SIG-M5 (cell line): ENCODE results near the gene NOTUM.
A peak's percentile ranks its signal among the peaks of the same experiment; 100 is the strongest.
"Not testable (repeated sequence)": the region's sequence is repeated elsewhere in the genome, so short reads cannot be mapped to it uniquely, and the experiment has no call there.

Experiments
- DNase-seq: peaks from one replicate; lab custom pipeline; 2025; lab: John Stamatoyannopoulos, UW

The NOTUM gene

GRCh38 chr17:81923302-81924260 is 37.4 kb downstream of the NOTUM start:
- peak; percentile 87 for DNase-seq

DNA sequence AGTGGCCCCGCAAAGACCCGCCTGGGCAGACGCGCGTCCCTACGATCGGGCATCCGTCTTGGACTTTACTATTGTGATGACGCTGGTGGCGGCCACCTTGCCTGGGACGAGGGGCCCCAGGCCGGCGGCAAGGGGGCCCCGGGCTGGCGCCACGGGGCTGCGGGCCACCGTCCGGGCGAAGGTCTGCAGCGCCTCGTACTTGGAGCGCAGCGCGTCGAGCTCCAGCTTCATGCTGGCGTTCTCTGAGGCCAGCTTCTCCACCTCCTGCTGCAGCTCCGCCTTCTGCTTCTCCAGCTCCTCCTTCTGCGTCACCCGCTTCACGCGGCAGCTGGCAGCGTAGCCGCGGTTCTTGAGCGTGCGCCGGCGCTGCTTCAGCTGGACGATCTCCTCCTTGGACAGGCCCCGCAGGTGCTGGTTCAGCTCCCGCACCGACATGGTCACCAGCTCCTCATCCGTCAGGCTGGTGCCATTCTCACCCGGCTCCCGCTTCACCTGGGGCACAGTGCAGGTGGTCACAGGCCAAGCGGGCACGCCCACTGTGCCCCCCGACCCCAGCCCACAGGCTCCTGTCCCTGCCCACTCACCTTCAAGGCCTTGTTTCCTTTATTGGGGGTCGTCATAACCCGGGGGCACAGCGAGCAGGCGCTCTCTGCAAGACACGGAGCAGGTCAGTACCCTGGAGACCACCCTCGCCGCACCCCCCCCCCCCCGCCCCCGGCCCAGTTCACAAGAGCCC is 38.3 kb downstream of the NOTUM start:
- peak; percentile 67 for DNase-seq

GRCh38 chr17:81921996-81922565 is 38.9 kb downstream of the NOTUM start:
- no peak for DNase-seq

- no peak for DNase-seq
Observed at GRCh38 chr17:81921537-81921862, 39.5 kb downstream of the NOTUM start.

- DNase-seq, result peak; percentile 40
Observed at GRCh38 chr17:81920612-81921536, 40.1 kb downstream of the NOTUM start.

DNA sequence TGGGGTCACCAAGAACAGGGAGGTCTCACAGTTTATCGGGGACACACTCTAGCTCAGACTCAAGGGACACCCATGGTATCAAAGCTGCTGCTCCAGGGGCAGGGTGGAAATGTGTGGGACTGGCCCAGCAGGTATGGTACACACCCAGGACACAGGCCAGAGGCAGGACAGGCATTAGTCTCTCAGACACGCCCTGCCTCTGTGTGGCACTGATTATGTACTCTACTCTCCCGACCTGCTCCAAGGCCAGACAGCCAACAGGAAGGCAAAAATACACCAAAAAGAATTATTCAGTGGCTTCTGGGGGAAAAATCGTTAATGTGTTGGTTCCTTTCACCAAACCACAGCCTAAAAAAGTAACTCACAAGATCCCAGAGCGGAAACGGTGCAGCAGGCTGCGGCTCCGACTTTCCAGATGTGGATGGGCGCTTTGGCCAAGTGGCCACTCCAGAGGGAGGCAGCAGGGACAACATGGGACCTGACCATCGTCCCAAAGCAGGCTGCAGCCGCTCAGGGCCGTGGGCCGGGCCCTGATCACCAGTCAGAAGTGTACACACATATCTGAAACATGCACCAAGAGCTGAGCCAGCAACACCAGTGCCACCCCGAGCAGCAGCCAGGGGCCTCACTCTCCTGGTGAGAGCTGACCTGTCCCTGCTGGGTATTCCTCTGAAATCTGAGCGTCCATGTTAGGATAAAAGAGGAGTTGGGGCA is 42.0 kb downstream of the NOTUM start:
- no peak for DNase-seq

- DNase-seq, result not testable (repeated sequence)
Observed at GRCh38 chr17:81918333-81918669, 42.7 kb downstream of the NOTUM start.

- DNase-seq, result no peak
Observed at GRCh38 chr17:81917565-81918332, 43.2 kb downstream of the NOTUM start, which contains the start of gene SIRT7. TSS of gene SIRT7 (minus strand) at chr17:81918176. CDS start at chr17:81918131, 45 bp downstream.

- no peak for DNase-seq
Observed at GRCh38 chr17:81916234-81917001, 44.6 kb downstream of the NOTUM start.

DNA sequence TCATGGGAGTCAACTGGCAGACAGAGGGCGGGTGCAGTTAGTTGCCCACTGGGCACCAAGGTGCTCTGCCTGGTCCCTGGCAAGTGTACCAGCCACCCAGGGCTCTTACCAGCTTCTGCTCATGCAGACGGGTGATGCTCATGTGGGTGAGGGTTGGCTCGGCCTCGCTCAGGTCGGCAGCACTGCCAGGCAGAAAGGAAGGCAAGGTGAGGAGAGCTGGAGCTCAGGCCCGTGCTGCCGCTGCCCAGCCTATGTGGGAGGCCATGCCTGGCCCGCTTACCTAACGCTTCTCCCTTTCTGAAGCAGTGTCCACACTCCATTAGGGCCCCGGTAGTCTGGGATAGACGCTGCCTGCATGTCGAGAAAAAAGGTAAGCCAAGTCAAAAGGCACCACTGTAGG is 45.7 kb downstream of the NOTUM start:
- DNase-seq, result no peak

DNA sequence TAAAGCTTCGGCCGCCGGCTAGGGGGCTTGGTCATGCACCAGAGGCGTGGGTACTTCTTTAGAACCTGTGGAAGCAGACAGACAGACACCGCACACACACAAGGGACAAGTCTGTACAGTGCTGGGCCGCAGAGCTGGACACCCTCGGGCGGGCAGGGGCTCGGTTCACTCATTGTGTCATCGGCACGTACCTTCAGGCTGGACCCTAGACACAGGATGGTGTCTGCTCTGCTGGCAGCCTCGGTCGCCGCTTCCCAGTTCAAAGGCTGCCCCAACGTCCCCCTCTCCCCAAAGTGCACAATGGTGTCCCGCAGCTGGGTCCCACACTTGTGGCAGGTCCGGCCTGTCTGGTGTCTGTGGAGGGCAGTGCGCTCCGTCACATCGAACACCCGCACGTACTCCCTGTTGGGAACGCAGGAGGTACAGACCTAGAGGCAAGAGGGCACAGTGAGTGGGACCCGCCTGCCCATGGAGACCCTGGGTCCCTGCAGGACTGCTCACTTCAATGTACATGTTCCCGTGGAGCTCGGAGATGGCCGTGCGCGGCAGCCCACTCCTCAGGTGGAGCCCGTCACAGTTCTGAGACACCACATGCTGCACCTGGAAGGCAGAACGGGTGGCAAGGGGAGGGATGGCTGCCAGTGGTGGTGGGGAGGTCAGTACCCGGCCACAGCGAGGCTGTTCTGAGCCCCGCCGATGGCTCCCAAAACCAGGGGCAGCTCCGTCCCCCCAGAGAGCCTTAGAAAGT is 46.7 kb downstream of the NOTUM start:
- no peak for DNase-seq

GRCh38 chr17:81913394-81914102 is 47.4 kb downstream of the NOTUM start:
- DNase-seq, result no peak

DNA sequence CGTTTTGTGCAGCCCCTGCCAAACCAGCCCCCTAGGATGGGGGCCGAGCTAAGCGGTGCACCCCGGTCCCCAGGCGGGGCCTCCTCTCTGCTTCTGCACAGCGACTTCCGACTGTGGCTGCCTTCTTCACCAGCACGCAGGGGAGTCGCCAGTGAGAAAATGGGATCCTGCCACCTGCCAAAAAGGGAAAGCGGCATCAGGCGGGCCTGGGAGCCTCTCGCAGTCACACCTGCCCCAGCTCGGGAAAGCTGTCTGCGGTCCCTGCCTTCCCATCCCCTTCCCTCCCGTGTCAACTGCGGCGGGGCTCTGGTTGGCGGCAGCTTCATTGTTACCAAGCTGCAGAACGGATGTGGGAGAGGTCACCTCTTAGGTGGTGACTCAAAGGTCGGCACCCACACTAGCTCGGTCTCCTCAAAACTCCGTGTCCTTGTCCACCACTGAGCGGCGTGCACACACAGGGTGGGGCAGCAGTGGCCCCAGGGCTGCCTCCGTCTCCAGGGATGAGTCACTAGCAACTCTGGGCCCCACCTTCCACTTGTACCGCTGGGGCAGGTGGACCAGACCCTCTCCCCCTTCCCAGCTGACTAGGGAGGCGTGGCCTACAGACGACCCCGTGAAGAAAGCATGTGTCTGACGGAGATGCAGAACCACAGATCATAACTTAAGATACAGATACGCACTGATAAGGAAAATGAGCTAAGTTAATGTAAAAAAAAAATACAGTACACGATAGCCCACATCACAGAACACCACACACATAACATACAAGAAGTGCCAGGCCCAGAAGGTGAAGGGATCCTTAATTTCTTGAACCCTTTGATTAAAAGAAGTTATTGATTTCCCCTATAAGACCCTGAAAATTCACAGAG is 48.3 kb downstream of the NOTUM start:
- DNase-seq, result no peak

DNA sequence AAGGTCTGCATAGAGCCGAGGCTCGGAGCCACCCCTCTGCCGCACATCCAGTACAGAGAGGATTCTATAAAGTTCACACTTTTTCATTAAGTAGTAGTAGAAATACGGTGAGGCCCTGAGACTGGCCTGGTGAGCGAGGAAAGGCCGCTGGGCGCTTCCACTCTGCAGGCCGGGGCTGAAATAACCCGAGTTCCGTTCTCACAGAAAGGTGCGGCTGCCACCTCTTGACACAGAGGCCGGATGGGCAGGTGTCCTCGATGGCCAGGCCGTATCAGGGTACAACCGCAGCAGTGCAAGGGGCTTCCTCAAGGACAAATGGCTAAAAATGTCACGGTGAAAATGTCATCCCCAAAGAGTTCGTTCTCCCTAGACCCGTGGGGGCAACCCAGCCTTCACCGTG is 49.0 kb downstream of the NOTUM start:
- no peak for DNase-seq

GRCh38 chr17:81911277-81911961 is 49.6 kb downstream of the NOTUM start, which contains the start of gene PCYT2:
TSS of gene PCYT2 (minus strand) at chr17:81911399. CDS start at chr17:81911355, 44 bp downstream.
- no peak for DNase-seq

DNA sequence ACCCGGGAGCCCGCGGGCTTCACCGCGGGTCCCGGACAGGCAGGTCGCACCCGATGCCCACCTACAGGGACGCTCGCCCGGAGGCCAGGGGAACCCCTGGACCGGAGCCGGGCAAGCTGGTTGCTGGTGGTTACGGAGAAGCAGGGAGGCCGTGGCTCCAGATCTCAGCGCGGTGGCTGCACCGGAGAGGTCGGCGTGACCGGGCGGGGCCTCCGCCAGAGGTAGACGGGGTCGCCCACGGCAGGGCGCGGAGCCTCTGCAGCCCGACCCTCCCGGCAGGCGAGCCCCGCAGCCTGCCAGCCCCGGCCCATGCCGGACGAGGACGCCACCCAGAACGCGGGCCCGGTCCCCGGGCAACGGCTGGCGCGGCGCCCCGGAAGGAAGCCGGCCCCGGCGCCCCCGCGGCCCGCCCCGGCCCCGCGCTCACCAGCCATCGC is 50.1 kb downstream of the NOTUM start:
- DNase-seq, result no peak
